NK-92 (cell line): ENCODE data around the gene CDC25B.

Source experiments
- DNase-seq: peaks from one replicate; lab custom pipeline; 2025; ENCODE audit not compliant: unreplicated experiment; lab: John Stamatoyannopoulos, UW

The CDC25B gene

GRCh38 chr20:3802524-3803239, 6.6 kb downstream of the CDC25B start:
- no peak for DNase-seq

- no peak for DNase-seq
Observed at GRCh38 chr20:3803289-3803688, 7.2 kb downstream of the CDC25B start.

- no peak for DNase-seq
Observed at GRCh38 chr20:3803854-3804253, 7.7 kb downstream of the CDC25B start.

- DNase-seq, result no peak
Observed at GRCh38 chr20:3804254-3804751, 8.2 kb downstream of the CDC25B start.

GRCh38 chr20:3804781-3805180, 8.7 kb downstream of the CDC25B start:
- no peak for DNase-seq

- DNase-seq, result no peak
Observed at GRCh38 chr20:3808544-3808943, 12.4 kb downstream of the CDC25B start.

GRCh38 chr20:3811467-3812258, 15.6 kb downstream of the CDC25B start:
- DNase-seq, result no peak

GRCh38 chr20:3812259-3812681, 16.2 kb downstream of the CDC25B start:
- DNase-seq, result no peak

- DNase-seq, result no peak
Observed at GRCh38 chr20:3812975-3813847, 17.1 kb downstream of the CDC25B start.

- DNase-seq, result no peak
Observed at GRCh38 chr20:3813848-3814581, 17.9 kb downstream of the CDC25B start.

- DNase-seq, result no peak
Observed at GRCh38 chr20:3814928-3815495, 18.9 kb downstream of the CDC25B start.

- DNase-seq, result no peak
Observed at GRCh38 chr20:3815703-3816315, 19.7 kb downstream of the CDC25B start.

GRCh38 chr20:3818155-3819151, 22.3 kb downstream of the CDC25B start:
- no peak for DNase-seq

GRCh38 chr20:3819411-3820047, 23.4 kb downstream of the CDC25B start:
- no peak for DNase-seq

- DNase-seq, result peak; percentile 59
Observed at GRCh38 chr20:3820048-3820900, 24.2 kb downstream of the CDC25B start, which contains the start of gene AP5S1. Gene AP5S1 (plus strand): TSS chr20:3820547. CDS start chr20:3822118, 1,571 bp downstream.

GRCh38 chr20:3820901-3821727, 25.0 kb downstream of the CDC25B start:
- DNase-seq, result no peak
